GM12892 (cell line): Measurements from ENCODE around the gene MAST3.

Experiments used
- POLR2A ChIP-seq: IDR thresholded peaks from 2 replicates; pipeline ENCODE4 v1.6.1; 2011; ENCODE audit warnings: low read depth, low read length, control low read depth
- POLR2AphosphoS5 ChIP-seq: IDR thresholded peaks from 2 replicates; pipeline ENCODE4 v1.6.1; 2011; ENCODE audit warnings: low read depth, low read length, control low read depth
- TAF1 ChIP-seq: IDR thresholded peaks from 2 replicates; pipeline ENCODE4 v1.6.1; 2011; ENCODE audit warnings: low read depth, mild to moderate bottlenecking, control low read depth, low read length, borderline replicate concordance

GRCh38 chr19:18167011-18167410 lies 69.4 kb downstream of the MAST3 start:
- TF ChIP-seq POLR2A: no peak
- no peak for TF ChIP-seq POLR2AphosphoS5
- TF ChIP-seq TAF1: no peak
